HG03095 (cell line): ENCODE data around the gene SLX1B.
"Not testable (repeated sequence)": the region's sequence is repeated elsewhere in the genome, so short reads cannot be mapped to it uniquely, and the experiment has no call there.

ENCODE experiments used
- ATAC-seq: cut with Tn5 transposase; IDR thresholded peaks from one replicate; pipeline ENCODE4 v1.9.1; 2021; ENCODE audit warnings: moderate library complexity; ENCODE audit not compliant: unreplicated experiment

Gene SLX1B

DNA sequence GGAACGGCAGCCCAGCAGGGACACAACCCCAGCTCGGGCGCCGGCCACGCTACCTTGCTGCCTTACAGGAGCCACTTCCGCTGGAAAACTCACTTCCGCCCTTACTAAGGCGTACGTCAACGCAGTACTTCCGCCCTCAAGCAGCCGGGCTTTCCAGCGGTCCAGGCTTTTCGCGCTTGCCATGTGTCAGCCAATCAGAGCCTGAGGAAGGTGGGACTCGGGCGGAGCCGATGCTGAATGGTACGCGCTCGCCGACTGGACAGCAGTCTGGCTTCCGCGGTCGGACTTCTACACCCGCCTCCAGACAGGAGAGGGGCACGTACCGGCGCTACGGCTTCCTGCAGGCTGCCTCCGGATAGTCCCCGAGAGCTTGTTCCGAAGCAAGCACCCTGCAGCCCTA is at the start of gene SLX1B, which contains the start of gene BOLA2:
TSS of gene SLX1B (plus strand) at position 265 of the 400 bp plus-strand sequence.
TSS of gene BOLA2 (minus strand) at position 83 of the 400 bp plus-strand sequence. CDS start 98 bp downstream, outside the sequence.
- peak; percentile 84 for ATAC-seq

- ATAC-seq = not testable (repeated sequence)
Measured at GRCh38 chr16:29405249-29405648, 49.1 kb upstream of the SLX1B start.

DNA sequence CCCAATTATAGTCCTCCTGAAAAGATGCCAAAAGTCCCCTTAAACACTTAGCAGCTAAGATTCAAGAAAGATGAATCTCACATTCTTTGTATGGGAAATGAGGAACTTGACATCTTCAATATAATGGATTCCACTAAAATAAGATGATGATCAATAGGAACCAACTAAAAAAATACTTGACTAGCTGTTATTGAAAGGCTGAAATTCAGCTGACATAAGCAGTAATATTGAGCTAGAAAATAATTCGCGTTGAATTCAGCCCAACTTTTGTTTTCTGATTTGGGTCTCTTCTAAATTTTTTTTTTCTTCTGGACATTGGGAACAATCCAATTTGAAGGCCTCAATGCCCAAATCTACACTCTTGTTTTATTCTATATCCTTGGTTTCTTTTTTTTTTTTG is 30.7 kb upstream of the SLX1B start:
- not testable (repeated sequence) for ATAC-seq

GRCh38 chr16:29425390-29425789 is 28.9 kb upstream of the SLX1B start:
- not testable (repeated sequence) for ATAC-seq

DNA sequence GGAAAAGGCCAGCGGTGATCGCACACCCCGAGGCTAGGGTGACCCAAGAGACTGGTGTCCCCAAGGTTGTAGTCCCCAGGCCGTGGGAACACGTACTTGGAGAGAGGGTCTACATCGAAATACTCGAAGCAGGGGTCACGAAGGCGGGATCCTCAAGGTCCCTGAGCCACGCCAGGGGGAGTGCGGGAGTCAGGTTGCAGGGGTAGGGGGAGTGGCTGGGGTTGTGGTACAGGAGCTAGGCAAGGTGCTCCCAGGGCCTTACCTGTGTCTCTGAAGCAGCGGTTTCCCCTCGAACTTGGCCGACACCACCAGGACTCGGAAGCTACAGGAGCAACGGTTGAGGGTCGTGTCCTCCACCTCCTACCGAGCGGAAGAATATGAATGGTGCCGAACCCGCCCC is 579 bp upstream of the SLX1B start:
- not testable (repeated sequence) for ATAC-seq

GRCh38 chr16:29454828-29455227 is 495 bp downstream of the SLX1B start:
- ATAC-seq = peak; percentile 55

GRCh38 chr16:29457660-29458059 is 3.3 kb downstream of the SLX1B start:
- ATAC-seq = not testable (repeated sequence)

- not testable (repeated sequence) for ATAC-seq
Measured at GRCh38 chr16:29459706-29460646, 5.6 kb downstream of the SLX1B start, which contains the start of gene SULT1A4. Gene SULT1A4, plus strand, starts transcription at chr16:29459913. Its CDS starts 1,473 bp downstream, at chr16:29461386.

DNA sequence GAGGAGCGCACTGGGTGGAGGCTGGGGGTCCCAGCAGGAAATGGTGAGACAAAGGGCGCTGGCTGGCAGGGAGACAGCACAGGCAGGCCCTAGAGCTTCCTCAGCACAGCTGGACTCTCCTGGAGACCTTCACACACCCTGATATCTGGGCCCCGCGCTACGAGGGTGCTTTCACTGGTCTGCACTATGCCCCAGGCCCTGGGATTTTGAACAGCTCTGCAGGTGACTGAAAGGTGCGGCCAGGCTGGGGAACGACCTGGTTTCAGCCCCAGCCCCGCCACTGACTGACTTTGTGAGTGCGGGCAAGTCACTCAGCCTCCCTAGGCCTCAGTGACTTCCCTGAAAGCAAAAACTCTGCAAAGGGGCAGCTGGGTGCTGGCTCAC is 6.3 kb downstream of the SLX1B start:
- ATAC-seq = not testable (repeated sequence)

DNA sequence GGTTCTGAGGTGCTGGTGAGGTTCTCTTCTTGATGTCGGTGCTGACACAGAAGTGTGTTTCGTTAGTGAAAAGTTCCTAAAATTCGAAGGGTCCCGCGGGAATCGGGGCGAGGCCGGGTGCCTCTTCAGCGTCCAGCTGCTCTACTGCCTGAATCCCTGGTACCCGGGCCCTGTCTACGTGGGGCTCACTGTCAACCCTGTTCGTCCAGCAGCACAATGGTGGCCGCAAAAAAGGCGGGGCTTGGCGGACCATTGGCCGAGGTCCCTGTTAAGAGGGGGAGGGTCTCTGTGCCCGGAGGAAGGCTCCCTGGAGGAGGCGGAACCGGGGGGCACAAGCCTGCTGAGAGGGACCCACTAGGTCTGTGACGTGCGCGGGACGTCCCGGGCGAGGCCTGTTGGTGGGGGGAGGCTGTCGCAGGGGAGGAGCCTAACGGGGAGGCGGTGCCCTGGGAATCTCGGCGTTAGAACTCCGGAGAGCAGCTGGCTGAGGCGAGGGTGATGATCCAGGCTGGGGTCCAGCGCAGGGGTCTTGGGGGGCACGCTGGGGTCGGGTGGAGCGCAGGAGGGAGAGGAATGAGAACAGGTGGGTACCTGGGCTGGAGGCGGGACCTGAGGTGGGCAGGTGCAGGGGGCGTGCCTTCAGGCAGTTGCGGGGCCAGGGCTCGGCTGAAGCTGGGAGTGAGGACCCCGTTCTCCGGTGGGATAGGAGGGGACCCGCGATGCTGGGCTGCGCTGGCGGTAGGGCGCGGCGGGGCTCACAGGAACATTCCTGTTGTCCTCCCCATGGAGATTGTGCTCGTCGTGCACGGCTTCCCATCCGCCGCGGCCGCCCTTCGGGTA is 11.9 kb downstream of the SLX1B start:
- ATAC-seq = not testable (repeated sequence)

- not testable (repeated sequence) for ATAC-seq
Measured at GRCh38 chr16:29466904-29467303, 12.6 kb downstream of the SLX1B start.

DNA sequence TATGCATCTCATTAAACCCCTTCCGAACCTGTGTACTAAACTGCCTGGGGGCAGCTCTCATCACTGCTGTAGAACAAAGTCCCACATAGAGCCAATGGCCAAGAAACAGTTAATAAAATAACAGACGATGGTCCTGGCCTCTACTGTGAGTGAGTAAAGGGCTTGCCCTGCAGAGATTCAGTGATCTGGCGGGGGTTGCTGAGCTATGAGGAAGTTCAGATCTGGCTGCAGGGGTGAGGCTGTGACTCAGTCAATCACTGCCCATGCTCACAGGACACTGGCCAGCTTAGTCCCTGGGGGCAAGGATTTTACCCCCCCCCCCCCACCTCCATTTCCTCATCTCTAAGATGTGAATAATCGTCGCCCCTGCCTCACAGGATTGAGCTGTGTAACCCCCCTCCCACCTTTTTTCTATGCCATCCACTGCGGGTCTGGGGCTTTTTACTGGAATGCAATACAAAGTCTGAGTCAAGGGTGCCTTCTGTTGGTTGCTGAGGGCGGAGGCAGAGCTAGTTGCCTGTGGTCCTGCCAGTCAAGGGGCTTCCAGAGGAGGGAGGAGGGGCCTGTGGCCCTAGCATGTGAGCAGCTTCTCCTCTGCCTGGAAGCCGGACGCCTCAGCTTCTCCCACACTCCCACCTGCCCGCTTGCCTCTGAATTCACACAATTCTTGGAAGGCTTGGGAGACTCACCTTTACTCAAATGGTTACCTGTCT is 13.5 kb downstream of the SLX1B start:
- not testable (repeated sequence) for ATAC-seq

- not testable (repeated sequence) for ATAC-seq
Measured at GRCh38 chr16:29469660-29470059, 15.3 kb downstream of the SLX1B start.

DNA sequence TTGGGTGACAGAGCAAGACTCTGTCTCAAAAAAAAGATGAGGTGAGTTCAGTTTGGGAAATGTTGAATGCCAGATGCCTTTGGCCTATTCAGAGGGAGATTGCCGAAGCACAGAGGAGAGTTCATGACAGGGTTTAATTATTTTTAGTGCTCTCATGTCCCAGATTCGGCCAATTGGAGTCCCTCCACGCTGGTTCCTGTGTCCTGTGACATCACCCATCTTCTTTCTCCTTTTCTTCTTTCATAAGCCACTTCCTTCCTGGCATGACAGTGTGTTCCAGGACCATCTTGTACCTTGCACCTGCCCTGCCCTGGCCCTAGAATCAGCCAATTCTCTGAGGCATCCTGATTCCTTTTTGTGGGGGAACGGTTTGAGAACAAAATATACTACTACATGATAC is 17.7 kb downstream of the SLX1B start:
- ATAC-seq = not testable (repeated sequence)

- ATAC-seq = not testable (repeated sequence)
Measured at GRCh38 chr16:29482276-29482675, 27.9 kb downstream of the SLX1B start.

DNA sequence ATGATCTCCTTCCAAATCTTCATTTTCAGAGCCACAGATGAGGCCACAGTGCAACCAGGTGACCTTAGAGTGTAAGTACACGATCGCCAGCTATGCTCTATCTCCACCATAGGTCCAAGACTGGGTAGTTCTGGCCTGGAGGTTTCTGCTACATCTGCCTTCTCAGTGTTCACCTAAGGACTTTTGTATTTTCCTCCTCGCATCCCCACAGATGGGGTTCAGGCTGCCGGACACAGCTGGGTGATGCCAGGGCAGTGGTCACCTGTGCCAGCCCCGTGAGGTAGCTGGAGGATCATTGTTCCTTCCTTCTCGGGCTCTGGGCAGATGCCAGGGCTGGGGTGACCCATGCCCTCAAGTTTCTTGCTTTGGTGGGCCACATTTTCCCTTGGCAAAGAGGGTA is 52.0 kb downstream of the SLX1B start, which contains the start of gene NPIPB12:
TSS of gene NPIPB12 (minus strand) at position 101 of the 400 bp plus-strand sequence.
- not testable (repeated sequence) for ATAC-seq
